Cardiac muscle cell (in vitro differentiated cells and primary cell): ENCODE data around the gene CLDN5. TPM values are rescaled to one million over a fixed set of nuclear protein-coding genes. Genes with fewer than 3 reads are reported as not detected.

Source experiments
- DNase-seq, 2 donors: peaks; one replicate each; pipeline versions ENCODE4 v3.0.0 to v3.0.0-alpha.2; 2010 to 2017; ENCODE audit warnings: low read depth in 1 of 2, low spot score in 1 of 2
- H3K27ac ChIP-seq: fragments of 200-600 bp; sonication (generic); 2 replicates; pipeline ENCODE4 v1.5.1; 2016
- H3K27me3 ChIP-seq: fragments of 200-600 bp; sonication (generic); 2 replicates; pipeline ENCODE4 v1.6.0; 2016; ENCODE audit warnings: control low read depth
- H3K36me3 ChIP-seq: fragments of 200-600 bp; sonication (generic); 2 replicates; pipeline ENCODE4 v1.5.1; 2016; ENCODE audit warnings: control low read depth
- H3K4me1 ChIP-seq: fragments of 200-600 bp; sonication (generic); 2 replicates; pipeline ENCODE4 v1.8.1; 2017; ENCODE audit warnings: low read depth, mild to moderate bottlenecking, mixed run types
- H3K4me3 ChIP-seq: fragments of 200-600 bp; sonication (generic); 2 replicates; pipeline ENCODE4 v1.5.1; 2016; ENCODE audit warnings: mild to moderate bottlenecking
- H3K9me3 ChIP-seq: fragments of 200-600 bp; sonication (generic); 2 replicates; pipeline ENCODE4 v1.5.1; 2017; ENCODE audit warnings: low read depth, mild to moderate bottlenecking, control low read depth
- polyA plus RNA-seq: library from polyadenylated mRNA; unstranded; fragments of >200 nt; fragmentation: Nextera tagmentation; extraction: Ambion mirVana; gene quantifications from 2 replicates; pipeline ENCODE4 v1.2.1, GENCODE V29; 2016
- total RNA-seq: library from RNA; depleted of rRNA; stranded (reverse); fragments of >200 nt; gene quantifications from 2 replicates; pipeline ENCODE4 v1.2.3, GENCODE V29; 2016
- TF ChIP-seq, protein P1 (sequence below): IDR thresholded peaks from 2 replicates; pipeline ENCODE4 v1.5.1; 2012; ENCODE audit warnings: low read depth, mild to moderate bottlenecking, low read length

CLDN5 gene
- total and polyA plus RNA-seq, 2 experiments from 2014 or later = 0.13 to 1.0 TPM

DNA sequence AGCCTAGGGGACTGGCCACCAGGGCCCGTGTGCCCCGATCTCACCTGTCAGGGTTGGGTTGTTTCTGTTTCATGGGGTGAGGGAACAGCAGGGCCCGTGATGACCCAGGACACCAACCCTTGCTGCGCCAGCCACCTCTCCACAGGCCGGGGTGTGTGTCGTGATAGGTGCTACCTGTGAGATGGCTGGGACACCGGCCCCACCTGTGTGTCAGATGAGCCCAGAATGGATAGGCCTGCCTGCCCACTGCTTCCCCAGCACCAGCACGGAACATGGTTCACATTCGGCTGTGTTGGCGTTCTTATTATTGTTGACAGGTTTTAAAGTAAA lies 7.1 kb downstream of the CLDN5 start:
- no peaks in the 10 kb centered on the region for H3K4me1 ChIP-seq

DNA sequence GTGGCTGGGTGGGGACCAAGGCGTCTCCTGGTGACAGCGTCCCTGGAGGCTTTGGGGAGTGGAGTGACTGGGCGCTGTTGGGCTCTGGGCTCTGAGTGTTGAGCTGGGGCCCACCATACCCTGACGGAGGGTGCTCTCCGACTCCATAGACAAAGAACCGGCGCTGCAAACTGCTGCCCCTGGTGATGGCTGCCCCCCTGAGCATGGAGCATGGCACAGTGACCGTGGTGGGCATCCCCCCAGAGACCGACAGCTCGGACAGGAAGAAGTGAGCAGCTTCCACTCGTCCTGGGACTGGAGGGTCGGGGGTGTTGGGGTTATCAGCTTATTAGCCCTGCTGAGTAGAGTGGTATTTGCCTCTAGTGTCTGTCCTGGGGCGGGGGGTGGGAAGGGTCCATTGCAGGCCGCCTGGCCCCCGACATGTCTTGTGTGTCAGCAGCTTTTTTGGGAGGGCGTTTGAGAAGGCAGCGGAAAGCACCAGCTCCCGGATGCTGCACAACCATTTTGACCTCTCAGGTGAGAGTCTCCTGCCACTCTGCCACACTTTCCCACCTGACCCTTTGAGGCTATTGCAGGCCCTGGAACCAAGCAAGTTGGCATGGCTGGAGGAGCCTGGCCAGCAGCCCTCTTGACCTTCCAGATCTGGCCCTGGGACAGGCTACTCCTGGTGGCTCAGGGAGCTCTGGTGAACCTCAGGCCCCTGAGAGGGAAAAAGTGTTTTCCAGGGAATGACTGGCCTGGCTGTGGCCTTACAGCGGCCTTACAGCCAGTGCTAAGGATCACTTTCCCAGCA lies 7.6 kb downstream of the CLDN5 start:
- H3K36me3 ChIP-seq = no peaks in the 10 kb centered on the region
- no peaks in the 10 kb centered on the region for H3K4me1 ChIP-seq
- H3K27ac ChIP-seq = no peak overlapping the region
- H3K4me3 ChIP-seq = no peak overlapping the region
- H3K9me3 ChIP-seq = no peaks in the 10 kb centered on the region
- peaks cover 4% of the 10 kb centered on the region for H3K27me3 ChIP-seq
- DNase-seq = no peak
- TF ChIP-seq, protein P1, sequence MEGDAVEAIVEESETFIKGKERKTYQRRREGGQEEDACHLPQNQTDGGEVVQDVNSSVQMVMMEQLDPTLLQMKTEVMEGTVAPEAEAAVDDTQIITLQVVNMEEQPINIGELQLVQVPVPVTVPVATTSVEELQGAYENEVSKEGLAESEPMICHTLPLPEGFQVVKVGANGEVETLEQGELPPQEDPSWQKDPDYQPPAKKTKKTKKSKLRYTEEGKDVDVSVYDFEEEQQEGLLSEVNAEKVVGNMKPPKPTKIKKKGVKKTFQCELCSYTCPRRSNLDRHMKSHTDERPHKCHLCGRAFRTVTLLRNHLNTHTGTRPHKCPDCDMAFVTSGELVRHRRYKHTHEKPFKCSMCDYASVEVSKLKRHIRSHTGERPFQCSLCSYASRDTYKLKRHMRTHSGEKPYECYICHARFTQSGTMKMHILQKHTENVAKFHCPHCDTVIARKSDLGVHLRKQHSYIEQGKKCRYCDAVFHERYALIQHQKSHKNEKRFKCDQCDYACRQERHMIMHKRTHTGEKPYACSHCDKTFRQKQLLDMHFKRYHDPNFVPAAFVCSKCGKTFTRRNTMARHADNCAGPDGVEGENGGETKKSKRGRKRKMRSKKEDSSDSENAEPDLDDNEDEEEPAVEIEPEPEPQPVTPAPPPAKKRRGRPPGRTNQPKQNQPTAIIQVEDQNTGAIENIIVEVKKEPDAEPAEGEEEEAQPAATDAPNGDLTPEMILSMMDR = no peak

More for the DNA sequence above, 7.1 kb downstream of the CLDN5 start:
- H3K36me3 ChIP-seq = no peaks in the 10 kb centered on the region
- TF ChIP-seq, protein P1 = no peak
- no peaks in the 10 kb centered on the region for H3K9me3 ChIP-seq
- H3K27me3 ChIP-seq = peaks cover 9% of the 10 kb centered on the region
- H3K4me3 ChIP-seq = no peak overlapping the region
- H3K27ac ChIP-seq = no peak overlapping the region
- DNase-seq = no peak

DNA sequence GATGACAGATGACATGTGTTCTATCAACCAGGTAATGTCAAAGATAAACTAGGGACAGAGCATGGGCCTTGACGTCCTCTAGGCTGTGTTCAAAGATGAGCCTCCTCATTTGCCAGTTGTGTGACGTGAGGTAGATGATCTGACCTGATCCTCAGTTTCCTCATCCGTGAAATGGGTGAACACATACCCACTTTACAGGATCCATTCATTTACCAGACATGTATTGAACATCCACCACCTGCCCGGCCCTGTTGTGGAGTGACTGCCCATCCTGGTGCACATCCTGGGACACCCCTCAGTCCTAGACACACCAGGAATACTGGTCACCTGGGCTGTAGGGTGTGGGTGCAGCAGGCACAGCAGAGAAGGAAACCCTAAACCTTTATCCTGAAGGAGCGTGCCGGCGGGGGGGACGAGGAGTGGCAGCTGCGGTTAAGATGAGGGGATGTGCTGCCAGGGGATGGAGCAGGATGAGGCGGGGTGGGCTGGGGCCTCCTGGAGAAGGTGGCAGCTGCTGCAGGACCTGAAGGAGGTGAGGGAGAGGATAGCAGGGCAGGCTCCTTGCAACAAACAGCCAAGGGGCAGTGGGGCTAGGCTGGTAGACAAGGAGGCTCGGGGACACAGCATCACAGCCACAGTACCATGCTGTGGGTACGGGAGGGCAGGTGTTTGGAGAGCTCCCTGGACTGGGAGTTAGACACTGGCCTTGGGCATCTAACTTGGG lies 8.4 kb downstream of the CLDN5 start:
- H3K9me3 ChIP-seq = no peaks in the 10 kb centered on the region
- TF ChIP-seq, protein P1 = no peak
- no peak for DNase-seq
- no peak overlapping the region for H3K4me3 ChIP-seq
- H3K4me1 ChIP-seq = no peaks in the 10 kb centered on the region
- no peaks in the 10 kb centered on the region for H3K27me3 ChIP-seq
- no peaks in the 10 kb centered on the region for H3K36me3 ChIP-seq
- no peak overlapping the region for H3K27ac ChIP-seq

DNA sequence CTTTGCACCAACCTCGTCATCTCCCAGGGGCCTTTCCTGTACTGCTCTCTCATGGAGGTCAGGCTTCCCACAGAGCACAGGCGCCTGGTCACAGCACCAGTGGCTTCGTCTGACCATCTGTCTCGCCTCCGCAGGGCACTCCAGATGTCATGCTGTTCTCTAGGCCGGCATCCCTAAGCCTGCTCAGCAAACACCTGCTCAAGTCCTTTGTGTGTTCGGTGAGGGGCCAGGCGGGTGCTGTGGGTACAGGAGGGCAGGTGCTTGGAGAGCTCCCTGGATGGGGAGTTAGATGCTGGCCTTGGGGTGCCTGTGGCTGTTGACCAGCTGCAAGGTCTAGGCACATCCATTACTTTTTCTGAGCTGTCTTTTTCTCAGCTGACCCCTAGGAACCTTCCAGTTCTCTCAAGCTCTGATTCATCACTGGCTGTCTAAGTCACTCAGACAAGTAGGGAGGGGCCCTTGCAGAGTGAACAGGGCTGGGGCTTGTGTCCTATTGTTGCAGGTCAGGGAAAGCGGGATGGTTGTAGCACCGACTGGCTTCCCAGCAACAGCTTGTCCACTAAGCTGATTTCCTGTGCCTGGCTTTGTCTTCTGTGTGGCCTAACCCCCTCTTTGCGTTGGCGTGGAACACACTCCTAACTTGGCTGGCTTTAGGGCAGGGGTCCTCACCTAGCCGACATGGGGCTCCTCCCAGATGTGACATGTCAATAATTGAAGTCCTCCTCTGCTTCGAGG lies 9.2 kb downstream of the CLDN5 start:
- no peak overlapping the region for H3K4me3 ChIP-seq
- TF ChIP-seq, protein P1 = no peak
- DNase-seq = no peak
- H3K27ac ChIP-seq = no peak overlapping the region
- H3K27me3 ChIP-seq = no peaks in the 10 kb centered on the region
- no peaks in the 10 kb centered on the region for H3K9me3 ChIP-seq
- H3K4me1 ChIP-seq = no peaks in the 10 kb centered on the region
- H3K36me3 ChIP-seq = no peaks in the 10 kb centered on the region

DNA sequence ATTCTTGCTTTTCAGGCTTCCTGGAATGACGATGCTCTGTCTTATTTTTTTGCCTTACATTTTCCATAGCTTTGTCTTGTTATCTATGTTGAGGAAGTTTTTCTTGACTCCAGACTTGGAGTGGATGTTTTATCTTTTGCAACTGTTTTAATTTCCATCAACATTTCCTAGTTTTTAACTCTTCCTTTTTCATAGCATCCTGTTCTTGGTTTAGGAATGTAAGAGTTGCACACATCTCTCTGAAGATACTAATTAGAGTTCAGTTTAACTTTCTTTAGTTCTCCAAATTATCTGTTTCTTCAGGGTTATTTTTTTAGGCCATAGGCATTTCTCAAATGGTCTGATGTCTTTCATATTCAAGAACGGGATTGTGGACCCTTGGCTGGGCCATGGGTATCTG lies 10.4 kb downstream of the CLDN5 start:
- Histone ChIP-seq H3K4me1 (no peaks in the 10 kb centered on the region), H3K4me3 (no peak overlapping the region), H3K27me3 (no peaks in the 10 kb centered on the region), H3K27ac (no peak overlapping the region), H3K9me3 (no peaks in the 10 kb centered on the region), H3K36me3 (no peaks in the 10 kb centered on the region)
- TF ChIP-seq, protein P1 = no peak
- no peak for DNase-seq
